ENCODE results near the gene SLC1A2.

The SLC1A2 gene

GRCh38 chr11:35419184-35419829 lies at the start of gene SLC1A2:
Gene SLC1A2 (minus strand): TSS chr11:35419558. CDS start chr11:35418966, 592 bp downstream.
- Mint-ChIP-seq H3K36me3 (ENCODE audit: low read depth) (no peaks in the 10 kb centered on the region), H3K4me1 (ENCODE audit: low read depth) (peaks cover 22% of the 10 kb centered on the region), H3K27me3 (peaks cover 94% of the 10 kb centered on the region), H3K27ac (no peak within 1 kb of the TSS), H3K4me3 (peak within 1 kb of the TSS; percentile 42), H3K9me3 (no peaks in the 10 kb centered on the region)
- intact Hi-C loops (cut with micrococcal nuclease) = no loop called here

DNA sequence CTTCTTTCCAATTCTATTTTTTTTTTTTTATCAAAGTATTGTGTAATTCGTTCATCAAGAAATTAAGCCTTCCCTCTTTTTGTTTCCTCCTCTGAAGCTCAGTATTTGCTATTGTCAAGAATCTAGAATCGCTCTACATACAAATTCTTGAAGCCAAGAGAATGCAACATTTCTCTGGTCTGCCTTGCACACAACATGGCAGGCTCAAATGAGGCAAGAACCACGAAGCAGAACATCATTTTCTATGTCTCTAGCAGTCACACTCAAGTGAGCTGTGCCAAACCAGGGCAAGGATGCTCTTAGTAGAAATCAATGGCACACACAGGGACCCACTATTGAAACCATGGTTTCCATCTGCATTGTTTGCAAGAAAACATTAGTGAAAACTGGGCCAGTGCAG lies 46.7 kb upstream of the SLC1A2 start:
- no peaks in the 10 kb centered on the region for H3K9me3 Mint-ChIP-seq
- intact Hi-C loops (cut with micrococcal nuclease) = no loop called here
- H3K27ac Mint-ChIP-seq = no peak overlapping the region
- peaks cover 20% of the 10 kb centered on the region for H3K27me3 Mint-ChIP-seq
- no peaks in the 10 kb centered on the region for H3K36me3 Mint-ChIP-seq (ENCODE audit: low read depth)
- no peaks in the 10 kb centered on the region for H3K4me1 Mint-ChIP-seq (ENCODE audit: low read depth)
- no peak overlapping the region for H3K4me3 Mint-ChIP-seq

- Mint-ChIP-seq H3K9me3 (no peaks in the 10 kb centered on the region), H3K27me3 (peaks cover 13% of the 10 kb centered on the region), H3K27ac (no peak overlapping the region), H3K36me3 (ENCODE audit: low read depth) (no peaks in the 10 kb centered on the region), H3K4me3 (no peak overlapping the region), H3K4me1 (ENCODE audit: low read depth) (no peaks in the 10 kb centered on the region)
- intact Hi-C loops (cut with micrococcal nuclease) = no loop called here
These were observed 45.0 kb upstream of the SLC1A2 start for GRCh38 chr11:35464308-35464707.

GRCh38 chr11:35463331-35463751 lies 44.0 kb upstream of the SLC1A2 start:
- H3K4me1 Mint-ChIP-seq (ENCODE audit: low read depth) = no peaks in the 10 kb centered on the region
- H3K27me3 Mint-ChIP-seq = peaks cover 12% of the 10 kb centered on the region
- intact Hi-C loops (cut with micrococcal nuclease) = no loop called here
- no peak overlapping the region for H3K27ac Mint-ChIP-seq
- H3K36me3 Mint-ChIP-seq (ENCODE audit: low read depth) = no peaks in the 10 kb centered on the region
- no peaks in the 10 kb centered on the region for H3K9me3 Mint-ChIP-seq
- H3K4me3 Mint-ChIP-seq = no peak overlapping the region

- no peaks in the 10 kb centered on the region for H3K9me3 Mint-ChIP-seq
- peaks cover 9% of the 10 kb centered on the region for H3K27me3 Mint-ChIP-seq
- H3K36me3 Mint-ChIP-seq (ENCODE audit: low read depth) = no peaks in the 10 kb centered on the region
- no peak overlapping the region for H3K4me3 Mint-ChIP-seq
- intact Hi-C loops (cut with micrococcal nuclease) = no loop called here
- H3K27ac Mint-ChIP-seq = no peak overlapping the region
- H3K4me1 Mint-ChIP-seq (ENCODE audit: low read depth) = no peaks in the 10 kb centered on the region
These were observed 42.7 kb upstream of the SLC1A2 start for GRCh38 chr11:35461917-35462538.

- Mint-ChIP-seq H3K4me3 (no peak overlapping the region), H3K36me3 (ENCODE audit: low read depth) (no peaks in the 10 kb centered on the region), H3K4me1 (ENCODE audit: low read depth) (no peaks in the 10 kb centered on the region), H3K9me3 (no peaks in the 10 kb centered on the region), H3K27ac (no peak overlapping the region), H3K27me3 (peaks cover 18% of the 10 kb centered on the region)
- intact Hi-C loops (cut with micrococcal nuclease) = no loop called here
These were observed 40.1 kb upstream of the SLC1A2 start for GRCh38 chr11:35459489-35459888.

GRCh38 chr11:35458846-35459245 lies 39.5 kb upstream of the SLC1A2 start:
- Mint-ChIP-seq H3K27me3 (peaks cover 20% of the 10 kb centered on the region), H3K27ac (no peak overlapping the region), H3K4me1 (ENCODE audit: low read depth) (no peaks in the 10 kb centered on the region), H3K36me3 (ENCODE audit: low read depth) (no peaks in the 10 kb centered on the region), H3K4me3 (no peak overlapping the region), H3K9me3 (no peaks in the 10 kb centered on the region)
- intact Hi-C loops (cut with micrococcal nuclease) = no loop called here

DNA sequence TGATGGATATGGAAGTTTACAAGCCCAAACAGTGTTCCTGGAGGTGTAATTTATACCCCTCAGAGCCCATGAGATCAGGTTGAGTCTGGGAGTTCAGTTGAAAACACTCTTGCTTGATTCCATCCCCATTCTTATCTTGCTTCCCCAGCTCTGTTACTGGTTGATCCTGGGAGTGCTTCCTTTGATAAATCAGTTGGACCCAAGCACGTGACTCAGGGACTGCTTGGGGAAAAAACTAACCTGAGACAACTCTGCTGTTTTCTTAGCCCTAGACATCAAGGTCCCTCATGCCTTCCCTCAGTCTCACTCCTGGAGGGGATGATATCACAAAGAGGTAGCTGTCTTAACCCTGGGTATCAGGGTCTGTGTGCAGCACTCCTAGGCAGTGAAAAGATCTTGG lies 35.0 kb upstream of the SLC1A2 start:
- no peaks in the 10 kb centered on the region for H3K9me3 Mint-ChIP-seq
- no peak overlapping the region for H3K4me3 Mint-ChIP-seq
- H3K27me3 Mint-ChIP-seq = peaks cover 26% of the 10 kb centered on the region
- H3K4me1 Mint-ChIP-seq (ENCODE audit: low read depth) = no peaks in the 10 kb centered on the region
- H3K36me3 Mint-ChIP-seq (ENCODE audit: low read depth) = no peaks in the 10 kb centered on the region
- intact Hi-C loops (cut with micrococcal nuclease) = no loop called here
- H3K27ac Mint-ChIP-seq = no peak overlapping the region

- H3K36me3 Mint-ChIP-seq (ENCODE audit: low read depth) = no peaks in the 10 kb centered on the region
These were observed 17.4 kb upstream of the SLC1A2 start for GRCh38 chr11:35436581-35437250.

GRCh38 chr11:35433588-35433987 lies 14.2 kb upstream of the SLC1A2 start:
- no peak overlapping the region for H3K4me3 Mint-ChIP-seq
- peaks cover 44% of the 10 kb centered on the region for H3K27me3 Mint-ChIP-seq
- no peaks in the 10 kb centered on the region for H3K9me3 Mint-ChIP-seq
- H3K4me1 Mint-ChIP-seq (ENCODE audit: low read depth) = no peaks in the 10 kb centered on the region
- intact Hi-C loops (cut with micrococcal nuclease) = no loop called here
- no peaks in the 10 kb centered on the region for H3K36me3 Mint-ChIP-seq (ENCODE audit: low read depth)
- no peak overlapping the region for H3K27ac Mint-ChIP-seq

More at GRCh38 chr11:35436581-35437250, 17.4 kb upstream of the SLC1A2 start:
- Mint-ChIP-seq H3K27me3 (peaks cover 42% of the 10 kb centered on the region), H3K27ac (no peak overlapping the region), H3K4me3 (no peak overlapping the region), H3K9me3 (no peaks in the 10 kb centered on the region), H3K4me1 (ENCODE audit: low read depth) (no peaks in the 10 kb centered on the region)
- intact Hi-C loops (cut with micrococcal nuclease) = no loop called here

- Mint-ChIP-seq H3K4me3 (no peak overlapping the region), H3K36me3 (ENCODE audit: low read depth) (no peaks in the 10 kb centered on the region), H3K4me1 (ENCODE audit: low read depth) (no peaks in the 10 kb centered on the region), H3K27me3 (peaks cover 49% of the 10 kb centered on the region), H3K9me3 (no peaks in the 10 kb centered on the region), H3K27ac (no peak overlapping the region)
- intact Hi-C loops (cut with micrococcal nuclease) = no loop called here
These were observed 13.1 kb upstream of the SLC1A2 start for GRCh38 chr11:35432464-35432863.

GRCh38 chr11:35427071-35427470 lies 7.7 kb upstream of the SLC1A2 start:
- no peaks in the 10 kb centered on the region for H3K36me3 Mint-ChIP-seq (ENCODE audit: low read depth)
- H3K4me1 Mint-ChIP-seq (ENCODE audit: low read depth) = no peaks in the 10 kb centered on the region
- H3K27me3 Mint-ChIP-seq = peaks cover 73% of the 10 kb centered on the region
- intact Hi-C loops (cut with micrococcal nuclease) = no loop called here
- H3K9me3 Mint-ChIP-seq = no peaks in the 10 kb centered on the region
- H3K4me3 Mint-ChIP-seq = no peak overlapping the region
- H3K27ac Mint-ChIP-seq = no peak overlapping the region

DNA sequence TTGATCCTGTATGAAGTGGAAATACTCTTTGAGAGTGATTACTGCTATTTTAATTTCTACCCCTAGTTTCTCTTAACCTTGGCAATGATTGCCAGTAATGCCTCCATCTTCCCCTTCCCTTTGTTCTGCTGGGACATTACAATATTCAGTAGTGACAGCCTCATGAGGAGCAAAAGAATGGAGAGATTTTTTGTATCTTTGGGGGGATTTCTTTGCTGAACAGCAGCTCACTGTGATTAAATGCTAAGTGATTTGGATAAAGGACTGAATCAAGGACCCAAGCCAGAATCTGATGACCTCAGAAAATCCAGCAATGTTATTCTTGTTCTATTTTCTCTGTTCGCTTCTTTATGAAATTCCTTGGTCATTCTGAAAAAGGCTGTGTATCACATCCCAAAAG lies 7.0 kb upstream of the SLC1A2 start:
- Mint-ChIP-seq H3K36me3 (ENCODE audit: low read depth) (no peaks in the 10 kb centered on the region), H3K9me3 (no peaks in the 10 kb centered on the region), H3K4me1 (ENCODE audit: low read depth) (no peaks in the 10 kb centered on the region), H3K4me3 (no peak overlapping the region), H3K27ac (no peak overlapping the region), H3K27me3 (peaks cover 78% of the 10 kb centered on the region)
- intact Hi-C loops (cut with micrococcal nuclease) = no loop called here

DNA sequence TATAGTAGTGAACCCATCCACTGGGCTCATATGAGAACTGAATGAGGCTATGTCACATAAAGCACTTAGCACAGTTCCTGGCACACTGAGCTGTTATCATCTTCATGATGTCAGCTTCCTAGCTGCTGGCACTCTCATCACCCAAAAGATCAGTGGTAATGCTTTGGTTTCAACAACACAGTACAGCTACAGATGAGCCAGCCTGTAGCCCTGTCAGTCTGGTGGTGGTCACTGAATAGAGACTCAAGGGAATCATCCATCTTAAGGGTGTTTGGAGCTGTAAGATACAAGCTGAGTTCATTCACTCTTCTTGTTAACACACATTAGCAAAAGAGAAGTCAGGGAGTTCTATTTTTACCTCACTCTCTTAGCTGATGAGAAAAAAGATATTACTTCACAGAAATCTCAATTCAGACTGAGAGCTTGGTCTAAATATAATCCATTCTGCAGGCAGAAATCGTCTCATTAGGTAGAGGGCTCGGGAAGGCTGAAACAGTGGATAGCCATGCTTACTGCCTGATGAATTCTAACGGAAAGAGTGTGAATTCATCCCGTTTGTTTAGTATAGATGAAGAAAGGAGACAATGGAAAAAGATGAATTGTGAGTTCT lies 6.3 kb upstream of the SLC1A2 start:
- Mint-ChIP-seq H3K27me3 (peaks cover 78% of the 10 kb centered on the region), H3K9me3 (no peaks in the 10 kb centered on the region), H3K27ac (no peak overlapping the region), H3K4me1 (ENCODE audit: low read depth) (no peaks in the 10 kb centered on the region), H3K36me3 (ENCODE audit: low read depth) (no peaks in the 10 kb centered on the region), H3K4me3 (no peak overlapping the region)
- intact Hi-C loops (cut with micrococcal nuclease) = no loop called here

Data from dendritic cell treated with granulocyte-macrophage colony-stimulating factor and Interleukin-4, amounts not matched to agents 40 ng/mL and 50 ng/mL, for 4 days (primary cell).